T-helper 2 cell treated with Interferon-gamma antibody and Interleukin-4, amounts not matched to agents 5 μg/mL and 100 μg/mL, for 36 hours (primary cell): ENCODE measurements around the gene BUD23.
A peak's percentile ranks its signal among the peaks of the same experiment; 100 is the strongest.
"Not testable (repeated sequence)": the region's sequence is repeated elsewhere in the genome, so short reads cannot be mapped to it uniquely, and the experiment has no call there.

ENCODE experiments used
- DNase-seq: peaks from one replicate; pipeline ENCODE4 v3.0.0; 2021; ENCODE audit warnings: low spot score
- H3K27ac Mint-ChIP-seq: one replicate; pipeline ENCODE4 v1.8.0; 2021; ENCODE audit warnings: mild to moderate bottlenecking, mixed read lengths
- H3K27me3 Mint-ChIP-seq: one replicate; pipeline ENCODE4 v1.8.0; 2021; ENCODE audit warnings: low read depth, mixed read lengths
- H3K36me3 Mint-ChIP-seq: one replicate; pipeline ENCODE4 v1.8.0; 2021; ENCODE audit warnings: low read depth, mixed read lengths
- H3K4me1 Mint-ChIP-seq: one replicate; pipeline ENCODE4 v1.8.0; 2021; ENCODE audit warnings: low read depth, mixed read lengths
- H3K4me3 Mint-ChIP-seq: one replicate; pipeline ENCODE4 v1.8.0; 2022; ENCODE audit warnings: mild to moderate bottlenecking, moderate library complexity, mixed read lengths
- H3K9me3 Mint-ChIP-seq: one replicate; pipeline ENCODE4 v1.8.0; 2021; ENCODE audit warnings: mixed read lengths

The BUD23 gene

GRCh38 chr7:73713319-73713718 lies 29.9 kb downstream of the BUD23 start:
- not testable (repeated sequence) for H3K4me3 Mint-ChIP-seq, H3K27ac Mint-ChIP-seq, DNase-seq, H3K27me3 Mint-ChIP-seq, H3K9me3 Mint-ChIP-seq
- Mint-ChIP-seq H3K36me3 (peaks cover 11% of the 10 kb centered on the region), H3K4me1 (peaks cover 30% of the 10 kb centered on the region)

GRCh38 chr7:73715648-73716317 lies 32.4 kb downstream of the BUD23 start:
- Mint-ChIP-seq H3K27me3 (peaks cover 11% of the 10 kb centered on the region), H3K4me1 (peaks cover 36% of the 10 kb centered on the region), H3K36me3 (peaks cover 11% of the 10 kb centered on the region), H3K4me3 (no peak overlapping the region), H3K27ac (no peak overlapping the region), H3K9me3 (no peaks in the 10 kb centered on the region)
- DNase-seq = peak; percentile 77

DNA sequence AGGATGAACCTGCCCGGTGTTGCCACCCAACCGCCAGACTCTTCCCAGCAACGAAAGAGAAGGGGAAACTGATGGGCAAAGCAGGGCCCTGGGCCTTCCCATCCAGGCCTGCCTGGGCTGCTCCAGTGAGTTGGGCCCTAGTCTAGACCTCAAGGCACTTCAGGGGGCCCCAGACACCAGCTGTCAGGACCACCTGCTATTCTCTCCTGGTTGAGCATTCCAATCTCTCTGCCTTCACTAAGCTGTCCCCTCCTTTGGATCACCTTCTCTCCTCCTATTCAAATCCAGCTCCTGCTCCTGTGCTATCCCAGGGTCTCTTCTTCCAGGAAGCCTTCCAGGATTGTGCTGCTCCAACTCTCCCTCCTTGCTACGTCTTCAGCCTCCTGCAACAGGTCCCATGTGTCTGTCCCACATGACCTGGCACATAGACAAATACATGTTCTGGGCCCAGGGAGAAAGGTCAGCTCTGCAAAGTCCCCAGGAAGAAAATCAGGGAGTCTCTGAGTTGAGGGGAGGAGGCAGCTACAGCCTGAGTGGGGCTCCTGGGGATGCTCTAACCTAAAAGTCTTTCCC lies 33.0 kb downstream of the BUD23 start:
- peak overlapping the region; percentile 13 for H3K4me3 Mint-ChIP-seq
- no peaks in the 10 kb centered on the region for H3K9me3 Mint-ChIP-seq
- DNase-seq = no peak
- peaks cover 11% of the 10 kb centered on the region for H3K36me3 Mint-ChIP-seq
- peaks cover 12% of the 10 kb centered on the region for H3K27me3 Mint-ChIP-seq
- H3K4me1 Mint-ChIP-seq = peaks cover 36% of the 10 kb centered on the region
- no peak overlapping the region for H3K27ac Mint-ChIP-seq

DNA sequence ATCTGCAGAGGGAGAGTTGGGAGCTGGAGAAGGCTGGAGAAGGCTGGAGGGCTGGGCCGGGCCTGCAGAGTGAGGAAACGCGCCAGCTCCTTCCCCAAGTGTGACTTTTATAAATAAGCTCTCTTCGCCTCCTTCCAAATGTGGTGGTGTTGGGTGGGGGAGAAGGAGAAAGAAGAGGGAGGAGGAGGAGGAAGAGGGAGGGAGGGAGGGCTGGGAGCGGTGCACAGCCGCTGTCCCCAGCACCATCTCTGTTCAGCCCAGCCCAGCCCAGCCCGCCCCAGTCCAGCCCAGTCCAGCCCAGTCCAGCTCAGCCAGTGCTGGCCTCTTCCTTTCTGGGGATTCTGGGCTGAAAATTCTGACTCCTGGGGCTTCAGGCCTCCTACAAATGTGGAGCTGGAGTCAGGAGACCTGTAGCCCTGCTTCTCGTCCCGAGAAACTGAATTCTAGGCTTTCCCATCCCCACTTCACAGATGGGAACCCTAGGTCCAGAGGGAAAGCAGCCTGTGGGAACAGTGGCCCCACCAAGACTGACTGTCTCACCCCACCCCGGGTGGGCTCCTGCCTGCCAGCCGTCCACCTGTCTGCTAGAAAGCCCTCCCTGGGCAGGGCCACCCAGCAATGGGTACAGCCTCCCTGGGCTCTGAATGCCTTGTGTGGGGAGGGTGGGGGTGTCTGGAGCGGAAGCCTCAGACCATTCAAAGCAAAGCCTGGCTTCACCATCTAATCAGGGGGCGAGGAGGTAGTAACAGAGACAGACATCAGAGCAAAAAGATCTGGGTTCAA lies 33.8 kb downstream of the BUD23 start:
- H3K27me3 Mint-ChIP-seq = peaks cover 12% of the 10 kb centered on the region

DNA sequence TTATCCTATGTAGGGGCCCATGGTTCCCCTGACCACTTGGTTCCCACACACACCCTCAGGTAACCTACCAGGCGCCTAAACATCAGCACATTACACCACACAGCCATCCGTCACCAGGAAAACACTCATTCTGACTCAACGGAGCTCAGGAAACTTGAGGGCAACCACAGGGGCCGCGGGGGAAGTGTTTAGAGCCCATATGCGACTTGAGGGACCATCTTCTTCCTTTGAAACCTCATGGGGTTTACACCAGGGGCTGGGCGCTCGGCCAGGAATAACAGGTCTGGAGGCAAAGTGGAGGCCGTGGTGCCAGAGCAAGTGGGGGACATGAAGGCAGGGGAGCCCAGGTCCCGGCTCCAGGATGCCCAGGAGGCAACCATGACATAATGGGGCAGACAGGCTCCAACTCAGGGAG lies 34.6 kb downstream of the BUD23 start:
- Mint-ChIP-seq H3K27me3 (peaks cover 14% of the 10 kb centered on the region), H3K4me1 (peaks cover 30% of the 10 kb centered on the region), H3K27ac (peak overlapping the region; percentile 78), H3K9me3 (no peaks in the 10 kb centered on the region), H3K36me3 (peaks cover 11% of the 10 kb centered on the region), H3K4me3 (peak overlapping the region; percentile 83)
- DNase-seq = peak; percentile 85

More for the DNA sequence above, 33.8 kb downstream of the BUD23 start:
- no peaks in the 10 kb centered on the region for H3K9me3 Mint-ChIP-seq
- H3K36me3 Mint-ChIP-seq = peaks cover 11% of the 10 kb centered on the region
- peak overlapping the region; percentile 83 for H3K4me3 Mint-ChIP-seq
- peaks cover 36% of the 10 kb centered on the region for H3K4me1 Mint-ChIP-seq
- H3K27ac Mint-ChIP-seq = peak overlapping the region; percentile 78
- DNase-seq = no peak

DNA sequence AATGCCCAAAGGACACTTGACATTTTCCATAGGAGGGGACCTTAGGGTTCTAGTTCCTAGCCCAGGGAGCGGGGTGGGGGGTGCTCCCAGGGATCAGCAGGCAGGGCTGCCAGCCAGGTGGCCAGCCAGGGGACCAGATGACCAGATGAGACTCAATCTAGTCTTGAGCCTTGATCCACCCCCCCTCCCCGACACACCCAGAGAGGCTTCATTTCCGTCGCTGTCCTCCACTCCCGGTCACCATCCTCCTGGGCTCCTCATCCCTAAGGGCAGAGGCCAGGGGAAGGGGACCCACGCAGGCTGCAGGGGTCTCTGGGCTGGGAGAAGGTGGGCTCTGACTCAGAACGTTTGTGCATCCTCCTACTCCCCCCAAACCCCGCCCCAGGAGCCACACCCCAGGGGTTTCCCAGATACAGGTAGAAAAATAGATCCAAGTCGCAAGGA lies 35.1 kb downstream of the BUD23 start:
- no peak overlapping the region for H3K27ac Mint-ChIP-seq

DNA sequence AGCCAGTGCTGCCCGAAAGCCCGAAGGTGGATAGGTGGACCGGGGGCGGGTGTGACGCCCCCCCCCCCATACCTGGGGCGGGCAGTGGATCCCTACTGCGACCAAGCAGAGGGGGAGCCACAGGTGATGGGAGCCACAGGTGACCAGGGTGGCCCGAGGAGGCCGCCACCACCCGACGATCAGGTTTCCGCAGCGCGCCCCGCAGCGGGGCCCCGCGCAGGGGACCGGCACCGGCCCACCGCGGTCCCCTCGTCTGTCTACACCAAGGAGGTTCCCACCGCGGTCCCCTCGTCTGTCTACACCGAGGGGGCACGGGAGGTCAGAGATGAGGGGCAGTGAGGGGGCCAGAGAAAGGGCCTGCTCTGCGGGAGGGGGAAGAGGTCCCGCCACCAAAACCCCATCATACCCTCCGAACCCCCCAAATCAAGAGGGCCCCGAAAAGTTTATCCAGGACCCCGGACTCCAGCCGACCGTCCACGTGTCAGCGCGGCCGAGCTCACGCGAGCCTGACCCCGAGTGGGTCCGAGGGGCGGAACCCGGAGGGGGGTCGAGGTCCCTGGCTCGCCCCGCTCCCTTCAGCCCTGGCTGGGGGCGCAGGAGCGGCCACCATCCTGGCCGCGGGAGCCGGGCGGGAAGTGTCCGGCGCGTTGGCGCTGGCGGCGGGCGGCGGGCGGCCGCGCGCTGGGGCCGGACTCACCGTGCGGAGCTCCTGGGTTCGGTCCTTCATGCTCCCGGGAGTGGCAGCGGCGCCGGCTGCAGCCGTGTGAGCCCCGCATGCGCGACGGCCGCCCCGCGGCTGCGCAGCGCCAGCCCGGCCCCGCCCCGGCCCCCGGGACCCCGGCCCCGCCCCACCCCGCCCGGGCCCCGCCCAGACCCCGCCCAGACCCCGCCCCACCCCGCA lies 35.8 kb downstream of the BUD23 start, which contains the start of gene STX1A:
TSS of gene STX1A (minus strand) at position 765 of the 901 bp plus-strand sequence. CDS start at position 727, 38 bp downstream.
- Mint-ChIP-seq H3K27ac (peak within 1 kb of the TSS; percentile 67), H3K4me1 (peaks cover 27% of the 10 kb centered on the region), H3K9me3 (no peaks in the 10 kb centered on the region), H3K4me3 (peak within 1 kb of the TSS; percentile 83), H3K27me3 (peaks cover 13% of the 10 kb centered on the region), H3K36me3 (peaks cover 11% of the 10 kb centered on the region)
- peak; percentile 73 for DNase-seq

More for the DNA sequence above, 35.1 kb downstream of the BUD23 start:
- peaks cover 11% of the 10 kb centered on the region for H3K36me3 Mint-ChIP-seq
- H3K4me3 Mint-ChIP-seq = peak overlapping the region; percentile 83
- H3K4me1 Mint-ChIP-seq = peaks cover 27% of the 10 kb centered on the region
- H3K9me3 Mint-ChIP-seq = no peaks in the 10 kb centered on the region
- no peak for DNase-seq
- peaks cover 13% of the 10 kb centered on the region for H3K27me3 Mint-ChIP-seq

- H3K4me1 Mint-ChIP-seq = peaks cover 27% of the 10 kb centered on the region
- peaks cover 11% of the 10 kb centered on the region for H3K36me3 Mint-ChIP-seq
- no peak for DNase-seq
- H3K27me3 Mint-ChIP-seq = peaks cover 13% of the 10 kb centered on the region
- no peak overlapping the region for H3K27ac Mint-ChIP-seq
- no peaks in the 10 kb centered on the region for H3K9me3 Mint-ChIP-seq
- peak overlapping the region; percentile 76 for H3K4me3 Mint-ChIP-seq
These were observed 36.4 kb downstream of the BUD23 start for GRCh38 chr7:73719806-73720169.

GRCh38 chr7:73720443-73720842 lies 37.0 kb downstream of the BUD23 start:
- peaks cover 13% of the 10 kb centered on the region for H3K27me3 Mint-ChIP-seq
- not testable (repeated sequence) for H3K9me3 Mint-ChIP-seq, DNase-seq
- peak overlapping the region; percentile 67 for H3K27ac Mint-ChIP-seq
- H3K4me3 Mint-ChIP-seq = peak overlapping the region; percentile 76
- H3K36me3 Mint-ChIP-seq = peaks cover 11% of the 10 kb centered on the region
- peaks cover 26% of the 10 kb centered on the region for H3K4me1 Mint-ChIP-seq

- Mint-ChIP-seq H3K36me3 (peaks cover 5% of the 10 kb centered on the region), H3K9me3 (no peaks in the 10 kb centered on the region), H3K27ac (no peak overlapping the region), H3K4me1 (peaks cover 19% of the 10 kb centered on the region), H3K27me3 (peaks cover 13% of the 10 kb centered on the region), H3K4me3 (peak overlapping the region; percentile 55)
- no peak for DNase-seq
These were observed 38.0 kb downstream of the BUD23 start for GRCh38 chr7:73721377-73721817.

DNA sequence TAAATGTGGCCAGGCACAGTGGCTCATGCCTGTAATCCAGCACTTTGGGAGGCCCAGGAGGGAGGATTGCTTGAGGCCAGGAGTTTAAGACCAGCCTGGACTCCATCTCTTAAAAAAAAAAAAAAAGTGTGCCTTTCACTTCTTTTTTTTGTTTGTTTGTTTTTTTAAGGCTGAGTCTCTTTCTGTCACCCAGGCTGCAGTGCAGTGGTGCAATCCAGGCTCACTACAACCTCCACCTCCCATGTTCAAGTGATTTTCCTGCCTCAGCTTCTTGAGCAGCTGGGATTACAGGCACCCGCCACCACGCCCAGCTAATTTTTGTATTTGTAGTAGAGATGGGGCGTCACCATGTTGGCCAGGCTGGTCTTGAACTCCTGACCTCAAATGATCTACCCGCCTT lies 38.8 kb downstream of the BUD23 start:
- not testable (repeated sequence) for DNase-seq, H3K36me3 Mint-ChIP-seq, H3K9me3 Mint-ChIP-seq, H3K27ac Mint-ChIP-seq, H3K4me3 Mint-ChIP-seq
- peaks cover 10% of the 10 kb centered on the region for H3K27me3 Mint-ChIP-seq
- H3K4me1 Mint-ChIP-seq = peaks cover 14% of the 10 kb centered on the region

GRCh38 chr7:73722785-73723184 lies 39.4 kb downstream of the BUD23 start:
- peaks cover 10% of the 10 kb centered on the region for H3K27me3 Mint-ChIP-seq
- H3K4me3 Mint-ChIP-seq = no peak overlapping the region
- H3K36me3 Mint-ChIP-seq = no peaks in the 10 kb centered on the region
- DNase-seq = no peak
- peaks cover 11% of the 10 kb centered on the region for H3K4me1 Mint-ChIP-seq
- H3K9me3 Mint-ChIP-seq = no peaks in the 10 kb centered on the region
- H3K27ac Mint-ChIP-seq = no peak overlapping the region

DNA sequence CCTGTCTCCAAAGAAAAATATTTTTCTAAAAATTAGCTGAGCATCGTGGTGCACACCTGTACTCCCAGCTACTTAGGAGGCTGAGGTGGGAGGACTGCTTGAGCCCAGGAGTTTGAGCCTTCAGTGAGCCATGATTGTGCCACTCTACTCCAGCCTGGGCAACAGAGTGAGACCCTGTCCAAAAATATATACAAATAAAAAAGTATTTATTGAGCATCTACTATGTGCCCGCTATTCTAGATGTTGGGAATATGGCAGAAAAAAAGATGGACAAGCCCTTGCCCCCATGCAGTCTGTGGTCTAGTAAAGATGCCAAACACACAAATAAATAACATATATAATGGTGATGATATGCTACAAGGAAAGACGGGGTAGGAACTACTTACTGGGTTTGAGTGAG lies 40.4 kb downstream of the BUD23 start:
- no peaks in the 10 kb centered on the region for H3K36me3 Mint-ChIP-seq
- H3K27me3 Mint-ChIP-seq = peaks cover 16% of the 10 kb centered on the region
- H3K27ac Mint-ChIP-seq = no peak overlapping the region
- no peak for DNase-seq
- no peak overlapping the region for H3K4me3 Mint-ChIP-seq
- H3K9me3 Mint-ChIP-seq = no peaks in the 10 kb centered on the region
- H3K4me1 Mint-ChIP-seq = peaks cover 6% of the 10 kb centered on the region
